Neutrophil (primary cell): Measurements from ENCODE around the gene IP6K3.

ENCODE experiments used
- H3K27ac ChIP-seq: fragments of 200-600 bp; sonication (generic); 2 replicates; pipeline ENCODE4 v1.5.1; 2016; ENCODE audit warnings: mild to moderate bottlenecking, moderate library complexity
- H3K27me3 ChIP-seq: fragments of 200-600 bp; sonication (generic); 2 replicates; pipeline ENCODE4 v1.6.0; 2016; ENCODE audit warnings: mild to moderate bottlenecking
- H3K36me3 ChIP-seq: fragments of 200-600 bp; sonication (generic); 2 replicates; pipeline ENCODE4 v1.5.1; 2017
- H3K4me1 ChIP-seq, 2 experiments: fragments of 200-600 bp in 1 of 2; sonication (generic) in 1 of 2; 1 replicate in 1 of 2; 2 replicates in 1 of 2; pipeline versions ENCODE4 v1.5.1 to v1.6.1; 2013 to 2016; ENCODE audit warnings: low read depth in 1 of 2, low read length in 1 of 2, mild to moderate bottlenecking in 1 of 2, moderate library complexity in 1 of 2; ENCODE audit not compliant: control insufficient read depth in 1 of 2, insufficient read depth in 1 of 2
- H3K4me3 ChIP-seq, 2 experiments: fragments of 200-600 bp in 1 of 2; sonication (generic) in 1 of 2; 1 replicate in 1 of 2; 2 replicates in 1 of 2; pipeline ENCODE4 v1.5.1; 2013 to 2016; ENCODE audit warnings: low read depth in 1 of 2, low read length in 1 of 2, mild to moderate bottlenecking in 1 of 2, moderate library complexity in 1 of 2
- H3K9me3 ChIP-seq: fragments of 200-600 bp; sonication (generic); 2 replicates; pipeline ENCODE4 v1.5.1; 2016
- TF ChIP-seq, protein P1 (sequence below): fragments of 200-600 bp; sonication (generic); IDR thresholded peaks from 2 replicates; pipeline ENCODE4 v1.5.1; 2016; ENCODE audit warnings: antibody characterized with exemption

IP6K3 gene

DNA sequence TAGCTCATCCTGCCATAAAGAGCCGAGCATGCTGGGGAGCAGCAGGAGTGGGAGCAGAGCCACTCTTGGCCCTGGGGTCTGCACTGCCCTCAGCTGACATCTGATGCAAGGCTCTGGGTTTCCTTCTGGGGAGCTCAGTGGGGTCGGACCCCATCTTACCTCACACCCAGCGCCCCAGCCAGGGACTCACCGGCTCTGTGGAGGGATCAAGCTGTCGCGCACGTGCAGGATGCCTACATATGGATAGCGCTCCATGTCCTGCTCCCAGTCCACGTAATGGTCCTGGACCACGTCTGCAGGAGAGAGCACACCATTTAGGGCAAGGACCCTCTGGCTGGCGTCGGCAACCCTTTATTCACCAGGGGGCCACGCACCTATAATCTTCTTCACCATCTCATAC lies 30.1 kb upstream of the IP6K3 start:
- Histone ChIP-seq H3K36me3 (peaks cover 100% of the 10 kb centered on the region), H3K4me3 (no peak overlapping the region), H3K27ac (no peak overlapping the region), H3K4me1 (no peaks in the 10 kb centered on the region), H3K9me3 (no peaks in the 10 kb centered on the region), H3K27me3 (no peaks in the 10 kb centered on the region)
- TF ChIP-seq, protein P1, sequence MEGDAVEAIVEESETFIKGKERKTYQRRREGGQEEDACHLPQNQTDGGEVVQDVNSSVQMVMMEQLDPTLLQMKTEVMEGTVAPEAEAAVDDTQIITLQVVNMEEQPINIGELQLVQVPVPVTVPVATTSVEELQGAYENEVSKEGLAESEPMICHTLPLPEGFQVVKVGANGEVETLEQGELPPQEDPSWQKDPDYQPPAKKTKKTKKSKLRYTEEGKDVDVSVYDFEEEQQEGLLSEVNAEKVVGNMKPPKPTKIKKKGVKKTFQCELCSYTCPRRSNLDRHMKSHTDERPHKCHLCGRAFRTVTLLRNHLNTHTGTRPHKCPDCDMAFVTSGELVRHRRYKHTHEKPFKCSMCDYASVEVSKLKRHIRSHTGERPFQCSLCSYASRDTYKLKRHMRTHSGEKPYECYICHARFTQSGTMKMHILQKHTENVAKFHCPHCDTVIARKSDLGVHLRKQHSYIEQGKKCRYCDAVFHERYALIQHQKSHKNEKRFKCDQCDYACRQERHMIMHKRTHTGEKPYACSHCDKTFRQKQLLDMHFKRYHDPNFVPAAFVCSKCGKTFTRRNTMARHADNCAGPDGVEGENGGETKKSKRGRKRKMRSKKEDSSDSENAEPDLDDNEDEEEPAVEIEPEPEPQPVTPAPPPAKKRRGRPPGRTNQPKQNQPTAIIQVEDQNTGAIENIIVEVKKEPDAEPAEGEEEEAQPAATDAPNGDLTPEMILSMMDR, result no peak

DNA sequence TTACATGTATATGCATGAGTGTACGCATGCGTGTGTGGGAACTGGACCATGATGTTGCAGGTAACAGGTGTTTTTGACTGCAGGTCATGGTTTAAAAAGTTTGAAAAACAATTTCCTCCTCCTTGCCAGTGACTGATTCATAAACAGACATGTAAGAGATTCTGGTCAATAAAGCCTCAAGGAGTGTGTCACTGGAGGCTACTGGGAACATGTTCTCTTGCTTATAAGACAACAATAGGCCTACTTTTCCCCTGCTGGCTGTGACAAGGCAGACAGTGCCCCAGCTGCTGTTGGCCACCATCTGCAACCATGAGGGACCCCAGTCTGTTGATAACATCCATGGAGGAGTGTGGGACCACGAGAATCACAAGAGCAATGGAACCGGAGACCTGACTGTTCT lies 29.5 kb upstream of the IP6K3 start:
- TF ChIP-seq, protein P1, result no peak
- peaks cover 1% of the 10 kb centered on the region for H3K27me3 ChIP-seq
- no peaks in the 10 kb centered on the region for H3K4me1 ChIP-seq
- no peaks in the 10 kb centered on the region for H3K9me3 ChIP-seq
- peaks cover 94% of the 10 kb centered on the region for H3K36me3 ChIP-seq
- H3K27ac ChIP-seq, result no peak overlapping the region
- H3K4me3 ChIP-seq, result no peak overlapping the region

DNA sequence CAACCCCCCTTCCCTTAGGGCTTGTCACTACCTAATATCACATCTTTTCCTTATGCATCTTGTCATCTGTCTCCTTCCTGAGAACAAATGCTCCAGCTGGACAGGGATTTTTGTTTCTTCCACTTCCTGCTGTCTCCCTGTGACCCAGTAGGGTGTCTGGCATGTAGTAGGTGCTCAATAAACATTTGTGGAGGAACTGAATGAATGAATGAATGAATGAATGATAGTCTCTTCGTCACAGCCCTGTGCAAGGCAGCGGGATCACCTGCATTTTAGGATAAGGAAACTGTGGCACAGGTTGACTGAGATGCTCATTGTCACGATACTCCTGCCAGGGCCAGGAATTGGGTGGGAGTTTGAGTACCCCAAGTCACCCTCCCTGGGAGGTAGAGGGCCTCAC lies 28.1 kb upstream of the IP6K3 start:
- H3K4me1 ChIP-seq, result no peaks in the 10 kb centered on the region
- peaks cover 15% of the 10 kb centered on the region for H3K27me3 ChIP-seq
- peaks cover 80% of the 10 kb centered on the region for H3K36me3 ChIP-seq
- TF ChIP-seq, protein P1, result no peak
- H3K4me3 ChIP-seq, result no peak overlapping the region
- H3K9me3 ChIP-seq, result no peaks in the 10 kb centered on the region
- H3K27ac ChIP-seq, result no peak overlapping the region

DNA sequence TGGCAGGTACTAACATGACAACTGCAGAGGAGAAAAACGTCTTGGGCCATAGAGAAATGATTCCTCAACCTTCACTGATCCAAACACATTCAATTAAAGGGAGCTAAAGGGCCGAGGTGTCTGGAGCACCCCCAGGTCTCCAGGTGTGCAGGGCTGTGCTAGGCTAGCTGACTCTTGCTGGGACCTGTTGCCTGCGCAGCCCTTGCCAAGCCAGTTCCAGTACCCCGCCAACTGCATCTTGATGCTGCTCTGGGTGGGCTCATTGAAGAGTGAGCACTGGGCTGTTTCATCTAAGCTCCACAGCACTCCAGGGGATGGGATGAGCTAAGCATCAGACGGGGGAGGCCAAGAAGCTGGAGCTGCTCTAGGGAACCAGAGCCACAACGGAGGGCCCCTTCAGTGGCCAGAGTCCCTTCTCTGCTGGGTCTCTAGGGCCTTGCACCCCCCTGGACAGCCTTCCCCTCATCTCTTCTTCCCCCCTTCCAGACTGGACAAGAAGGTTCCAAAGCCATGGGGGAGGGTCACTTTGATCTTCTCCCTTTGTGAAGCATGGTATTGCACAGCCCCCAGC lies 26.3 kb upstream of the IP6K3 start:
- TF ChIP-seq, protein P1, result no peak
- H3K36me3 ChIP-seq, result peaks cover 62% of the 10 kb centered on the region
- no peaks in the 10 kb centered on the region for H3K9me3 ChIP-seq
- H3K27me3 ChIP-seq, result peaks cover 28% of the 10 kb centered on the region
- no peak overlapping the region for H3K27ac ChIP-seq
- H3K4me1 ChIP-seq, result no peaks in the 10 kb centered on the region
- H3K4me3 ChIP-seq, result no peak overlapping the region

GRCh38 chr6:33772082-33772830 lies 25.6 kb upstream of the IP6K3 start:
- Histone ChIP-seq H3K27me3 (peaks cover 28% of the 10 kb centered on the region), H3K9me3 (no peaks in the 10 kb centered on the region), H3K36me3 (peaks cover 55% of the 10 kb centered on the region), H3K4me1 (no peaks in the 10 kb centered on the region), H3K4me3 (no peak overlapping the region), H3K27ac (no peak overlapping the region)
- TF ChIP-seq, protein P1, result no peak
